GM12878 (cell line): ENCODE data around the gene ANXA3. TPM values are rescaled to one million over a fixed set of nuclear protein-coding genes. Genes with fewer than 3 reads are reported as not detected.

Source experiments
- ATAC-seq: fragments of 200-7000 bp; cut with Tn5 transposase; 3 replicates; pipeline ENCODE4 v1.9.1; 2020; ENCODE audit warnings: mild to moderate bottlenecking, moderate library complexity
- BruUV-seq: library from RNA; stranded (reverse); fragments of 400-500 nt; replicated peaks from 2 replicates; lab custom pipeline; 2021; lab: Mats Ljungman, UMichigan
- CTCF ChIA-PET: fragments of 300-600 bp; sonication (Branson Sonifier 250); formaldehyde crosslinking; extraction: SDS; loops from one replicate; lab custom pipeline; 2021; ENCODE audit warnings: inconsistent platforms; lab: Yijun Ruan, JAX
- POLR2A ChIA-PET: fragments of 350-600 bp; formaldehyde crosslinking; extraction: SDS; loops from one replicate; lab custom pipeline; 2021; ENCODE audit warnings: inconsistent platforms; lab: Charles Lee
- RAD21 ChIA-PET: fragments of 300-600 bp; sonication (Branson Sonifier 250); formaldehyde crosslinking; loops from one replicate; lab custom pipeline; 2023; ENCODE audit warnings: antibody characterized with exemption; ENCODE audit not compliant: unreplicated experiment; lab: Charles Lee
- SMC1A ChIA-PET: fragments of 300-600 bp; sonication (Branson Sonifier 250); formaldehyde crosslinking; loops from one replicate; lab custom pipeline; 2023; ENCODE audit not compliant: unreplicated experiment, uncharacterized antibody; lab: Charles Lee
- DNase-seq: peaks from one replicate; pipeline ENCODE4 v3.0.0-alpha.2; 2011; ENCODE audit warnings: low read depth, low spot score
- FAIRE-seq: peaks from 3 replicates; lab custom pipeline; 2011; peaks lifted over from hg19 to GRCh38; lab: Jason Lieb, UNC
- H2AFZ ChIP-seq: 2 replicates; pipeline ENCODE4 v1.6.0; 2011; ENCODE audit warnings: low read depth, low read length, control low read depth; ENCODE audit not compliant: control insufficient read depth
- H3K27ac ChIP-seq: 2 replicates; pipeline ENCODE4 v1.5.1; 2011; ENCODE audit warnings: control low read depth; ENCODE audit not compliant: control insufficient read depth, insufficient read depth
- H3K27me3 ChIP-seq, 2 experiments: replicated peaks in 1 of 2; 2 replicates each; pipeline versions ENCODE4 v1.6.0 to v1.6.1; 2011; ENCODE audit warnings: low read length in 1 of 2; ENCODE audit not compliant: control insufficient read depth in 2 of 2, insufficient read depth in 2 of 2
- H3K36me3 ChIP-seq, 2 experiments: 2 replicates each; pipeline ENCODE4 v1.5.1; 2011; ENCODE audit warnings: low read length in 1 of 2; ENCODE audit not compliant: control insufficient read depth in 2 of 2, insufficient read depth in 2 of 2
- H3K4me1 ChIP-seq: 2 replicates; pipeline ENCODE4 v1.6.1; 2011; ENCODE audit warnings: mild to moderate bottlenecking, low read length, moderate library complexity, mixed read lengths; ENCODE audit not compliant: control insufficient read depth, insufficient read depth
- H3K4me2 ChIP-seq: 2 replicates; pipeline ENCODE4 v1.6.0; 2011; ENCODE audit warnings: control low read depth; ENCODE audit not compliant: control insufficient read depth, insufficient read depth
- H3K4me3 ChIP-seq: fragments of 200-600 bp; sonication (generic); 2 replicates; pipeline ENCODE4 v1.5.1; 2016
- H3K79me2 ChIP-seq: 2 replicates; pipeline ENCODE4 v1.6.0; 2011; ENCODE audit warnings: low read length; ENCODE audit not compliant: control insufficient read depth, insufficient read depth
- H3K9ac ChIP-seq: 2 replicates; pipeline ENCODE4 v1.8.0; 2011; ENCODE audit warnings: low read length, control low read depth, mixed read lengths; ENCODE audit not compliant: control insufficient read depth, insufficient read depth
- H3K9me3 ChIP-seq: replicated peaks from 3 replicates; pipeline ENCODE4 v1.5.1; 2011; ENCODE audit warnings: mild to moderate bottlenecking, low read length; ENCODE audit not compliant: control insufficient read depth, insufficient read depth
- H4K20me1 ChIP-seq: 2 replicates; pipeline ENCODE4 v1.6.0; 2011; ENCODE audit not compliant: control insufficient read depth, insufficient read depth
- CUX1 ChIP-seq: IDR thresholded peaks from 2 replicates; pipeline ENCODE4 v1.6.1; 2012; ENCODE audit warnings: improper control_type of control experiment, low read depth, low read length; ENCODE audit not compliant: insufficient replicate concordance
- EZH2 ChIP-seq: IDR thresholded peaks from 2 replicates; pipeline ENCODE4 v1.6.1; 2012; ENCODE audit warnings: low read depth, mild to moderate bottlenecking, control low read depth, inconsistent platforms, low read length, borderline replicate concordance; ENCODE audit not compliant: control insufficient read depth
- MYC ChIP-seq: IDR thresholded peaks from 2 replicates; pipeline ENCODE4 v1.6.1; 2011; ENCODE audit warnings: mild to moderate bottlenecking, low read length, moderate library complexity, inconsistent platforms; ENCODE audit not compliant: insufficient read depth, insufficient replicate concordance, insufficient read length, severe bottlenecking
- WGBS: methylation state at CpG from one replicate; pipeline ENCODE4 v1.1.6; 2016; ENCODE audit warnings: low lambda C conversion rate; ENCODE audit not compliant: insufficient replicate concordance, insufficient coverage; ENCODE audit errors: missing lambda C conversion rate; 5-methylcytosine and 5-hydroxymethylcytosine counted together
- in situ Hi-C: fragments of 300-500 bp; cut with MboI; formaldehyde crosslinking; loops from 9 replicates; pipeline ENCODE4 v1.14.3; 2018; ENCODE audit warnings: mixed read lengths
- intact Hi-C: fragments of 100-400 bp; cut with micrococcal nuclease; formaldehyde crosslinking; loops from one replicate; pipeline ENCODE4 v1.14.2; 2022; ENCODE audit not compliant: unreplicated experiment
- polyA plus RNA-seq, 11 experiments: library from polyadenylated mRNA; depleted of rRNA in 4 of 11; unstranded in 6 of 11; stranded (reverse) in 5 of 11; fragments of >200 nt; fragmentation: Nextera tagmentation in 4 of 11; fragmentation: Illumina TruSeq in 1 of 11; extraction: Ambion mirVana in 4 of 11; extraction: Trizol in 1 of 11; gene quantifications; 1 replicate in 1 of 11; 2 replicates in 10 of 11; pipeline versions ENCODE4 v1.2.1 to v1.2.3, GENCODE V29; 2011 to 2016; ENCODE audit warnings: inconsistent platforms in 2 of 11, missing spikeins in 2 of 11, low read depth in 1 of 11
- total RNA-seq, 4 experiments: library from RNA; depleted of rRNA in 3 of 4; stranded (reverse); fragments of >200 nt in 3 of 4; fragmentation: Illumina TruSeq in 1 of 4; extraction: Trizol in 1 of 4; gene quantifications; 2 replicates each; pipeline versions ENCODE4 v1.2.1 to v1.2.3, GENCODE V29; 2013 to 2021

ANXA3 gene
- total and polyA plus RNA-seq, 10 of the 15 experiments (the other 5 are each of a cell fraction or from before 2014, with no cell fraction given), result 0.28 to 14.7 (median 0.91) TPM

- RAD21 ChIA-PET, result interaction anchor here (0.8 to 8.4 kb wide), 6 partner anchors 12 to 223 kb away, joined by 3 to 79 read pairs (median 4); no protein-coding TSS in a partner anchor
- Histone ChIP-seq H3K9me3 (no peaks in the 10 kb centered on the region), H4K20me1 (no peaks in the 10 kb centered on the region), H3K4me3 (no peak overlapping the region), H2AFZ (no peak overlapping the region), H3K4me2 (no peak overlapping the region), H3K27ac (no peak overlapping the region), H3K9ac (no peak overlapping the region), H3K4me1 (peaks cover 53% of the 10 kb centered on the region), H3K36me3 (no peaks in the 10 kb centered on the region), H3K79me2 (no peaks in the 10 kb centered on the region), H3K27me3 (no peaks in the 10 kb centered on the region)
- SMC1A ChIA-PET, result interaction anchor here (0.7 to 6.6 kb wide), 8 partner anchors 11 to 210 kb away, joined by 3 to 99 read pairs (median 6); no protein-coding TSS in a partner anchor
- WGBS, result 100% methylated on average over 1 of the region's 1 CpG
- BruUV-seq, result no TSS peak
- DNase-seq, result no peak
- intact Hi-C loops (loop anchor here (5.0 kb wide), 1 partner anchor 137 kb away; the partner anchor contains the start of gene BMP2K), in situ Hi-C loops (no loop called here)
- ATAC-seq, result no peak
- FAIRE-seq, result no peak
- POLR2A ChIA-PET, result interaction anchor here (0.6 to 1.7 kb wide), 5 partner anchors 9 to 137 kb away, joined by 3 to 5 read pairs (median 3); no protein-coding TSS in a partner anchor
- TF ChIP-seq CUX1 (no peak), MYC (no peak), EZH2 (no peak)
- CTCF ChIA-PET, result interaction anchor here (0.8 to 8.3 kb wide), 4 partner anchors 11 to 299 kb away, joined by 3 to 101 read pairs (median 16); no protein-coding TSS in a partner anchor
These were observed 89.1 kb downstream of the ANXA3 start for GRCh38 chr4:78640714-78641113.
